A549 (cell line): ENCODE results near the gene FHIT.

Source experiments
- CBX2 ChIP-seq: fragments of 200-600 bp; sonication (generic); IDR thresholded peaks from 2 replicates; pipeline ENCODE4 v1.6.1; 2016; ENCODE audit warnings: low read depth, mild to moderate bottlenecking, borderline replicate concordance
- CEBPB ChIP-seq, 2 experiments: fragments of >200 bp in 1 of 2; sonication (Bioruptor Twin) in 1 of 2; formaldehyde crosslinking in 1 of 2; IDR thresholded peaks; 2 replicates each; pipeline ENCODE4 v1.6.1; 2012 to 2016
- CTCF ChIP-seq: fragments of >200 bp; sonication (Bioruptor Twin); formaldehyde crosslinking; IDR thresholded peaks from 3 replicates; pipeline ENCODE4 v1.5.1; 2016
- EP300 ChIP-seq, 2 experiments: fragments of >200 bp; sonication (Bioruptor Twin); formaldehyde crosslinking; IDR thresholded peaks; 2 replicates in 1 of 2; 3 replicates in 1 of 2; pipeline ENCODE4 v1.6.1; 2016 to 2017
- ESRRA ChIP-seq: fragments of 150-350 bp; IDR thresholded peaks from 2 replicates; pipeline ENCODE4 v1.6.1; 2014; ENCODE audit warnings: mild to moderate bottlenecking, low read length, borderline replicate concordance
- MAX ChIP-seq: IDR thresholded peaks from 2 replicates; pipeline ENCODE4 v1.6.1; 2012
- POLR2A ChIP-seq: IDR thresholded peaks from 2 replicates; pipeline ENCODE4 v1.6.1; 2012; ENCODE audit warnings: mild to moderate bottlenecking, low read length
- RAD21 ChIP-seq, 2 experiments: fragments of >200 bp in 1 of 2; sonication (Bioruptor Twin) in 1 of 2; formaldehyde crosslinking in 1 of 2; IDR thresholded peaks in 1 of 2; conservative IDR thresholded peaks in 1 of 2; 2 replicates in 1 of 2; 3 replicates in 1 of 2; pipeline ENCODE4 v1.6.1; 2012 to 2018; ENCODE audit warnings: inconsistent platforms in 1 of 2
- REST ChIP-seq: fragments of 200-600 bp; sonication (generic); IDR thresholded peaks from 2 replicates; pipeline ENCODE4 v1.6.1; 2016; ENCODE audit warnings: antibody characterized with exemption, mild to moderate bottlenecking, moderate library complexity
- SMC3 ChIP-seq: fragments of >200 bp; sonication (Bioruptor Twin); formaldehyde crosslinking; IDR thresholded peaks from 3 replicates; pipeline ENCODE4 v1.6.1; 2018; ENCODE audit warnings: inconsistent platforms
- SREBF2 ChIP-seq: fragments of 450-650 bp; IDR thresholded peaks from 2 replicates; pipeline ENCODE4 v1.6.1; 2014; ENCODE audit warnings: mild to moderate bottlenecking, moderate library complexity
- TFCP2L1 ChIP-seq: fragments of 250-450 bp; sonication (Bioruptor Pico); IDR thresholded peaks from 2 replicates; pipeline ENCODE4 v1.5.0; 2021; ENCODE audit warnings: mild to moderate bottlenecking
- ZNF302 ChIP-seq: fragments of 250-450 bp; sonication (Bioruptor Pico); IDR thresholded peaks from 2 replicates; pipeline ENCODE4 v1.9.0; 2021; ENCODE audit warnings: inconsistent platforms, mild to moderate bottlenecking, moderate library complexity
- TF ChIP-seq, protein P1 (sequence below): IDR thresholded peaks from 2 replicates; pipeline ENCODE4 v1.6.1; 2012

GRCh38 chr3:60781935-60782334 is 469.3 kb downstream of the FHIT start:
- no peak for TF ChIP-seq CTCF
- no peak for TF ChIP-seq POLR2A
- TF ChIP-seq ZNF302 (CRISPR knock-in tag): no peak
- no peak for TF ChIP-seq REST
- TF ChIP-seq EP300 (IDR thresholded peaks at IDR 0.05): no peak
- no peak for TF ChIP-seq MAX
- TF ChIP-seq SMC3: no peak
- TF ChIP-seq SREBF2: no peak
- TF ChIP-seq RAD21 (conservative IDR thresholded peaks at IDR 0.05 in 1 of 2, IDR thresholded peaks at IDR 0.05 in 1 of 2): no peak
- no peak for TF ChIP-seq TFCP2L1 (CRISPR knock-in tag)
- TF ChIP-seq, protein P1, sequence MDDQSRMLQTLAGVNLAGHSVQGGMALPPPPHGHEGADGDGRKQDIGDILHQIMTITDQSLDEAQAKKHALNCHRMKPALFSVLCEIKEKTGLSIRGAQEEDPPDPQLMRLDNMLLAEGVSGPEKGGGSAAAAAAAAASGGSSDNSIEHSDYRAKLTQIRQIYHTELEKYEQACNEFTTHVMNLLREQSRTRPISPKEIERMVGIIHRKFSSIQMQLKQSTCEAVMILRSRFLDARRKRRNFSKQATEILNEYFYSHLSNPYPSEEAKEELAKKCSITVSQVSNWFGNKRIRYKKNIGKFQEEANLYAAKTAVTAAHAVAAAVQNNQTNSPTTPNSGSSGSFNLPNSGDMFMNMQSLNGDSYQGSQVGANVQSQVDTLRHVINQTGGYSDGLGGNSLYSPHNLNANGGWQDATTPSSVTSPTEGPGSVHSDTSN: no peak
- no peak for TF ChIP-seq CEBPB (IDR thresholded peaks at IDR 0.05)
- no peak for TF ChIP-seq ESRRA
- no peak for TF ChIP-seq CBX2
